Endothelial cell (in vitro differentiated cells): ENCODE measurements around the gene METTL24. TPM values are rescaled to one million over a fixed set of nuclear protein-coding genes. Genes with fewer than 3 reads are reported as not detected.
A peak's percentile ranks its signal among the peaks of the same experiment; 100 is the strongest.

Source experiments
- DNase-seq: peaks from one replicate; pipeline ENCODE4 v3.0.0; 2021; ENCODE audit warnings: low spot score
- H3K27ac Mint-ChIP-seq: one replicate; pipeline ENCODE4 v1.8.0; 2021; ENCODE audit warnings: mixed read lengths, inconsistent platforms; ENCODE audit not compliant: unreplicated experiment
- H3K27me3 Mint-ChIP-seq: one replicate; pipeline ENCODE4 v1.8.0; 2021; ENCODE audit warnings: mild to moderate bottlenecking, moderate library complexity, mixed read lengths, inconsistent platforms; ENCODE audit not compliant: unreplicated experiment
- H3K36me3 Mint-ChIP-seq: one replicate; pipeline ENCODE4 v1.8.0; 2021; ENCODE audit warnings: mild to moderate bottlenecking, low read depth, mixed read lengths, inconsistent platforms; ENCODE audit not compliant: unreplicated experiment
- H3K4me1 Mint-ChIP-seq: one replicate; pipeline ENCODE4 v1.8.0; 2021; ENCODE audit warnings: mild to moderate bottlenecking, mixed read lengths, inconsistent platforms; ENCODE audit not compliant: unreplicated experiment
- H3K4me3 Mint-ChIP-seq: one replicate; pipeline ENCODE4 v1.8.0; 2021; ENCODE audit warnings: mild to moderate bottlenecking, mixed read lengths, inconsistent platforms; ENCODE audit not compliant: unreplicated experiment
- H3K9me3 Mint-ChIP-seq: one replicate; pipeline ENCODE4 v1.8.0; 2021; ENCODE audit warnings: mixed read lengths, inconsistent platforms; ENCODE audit not compliant: unreplicated experiment
- CTCF ChIP-seq: fragments of 200-600 bp; sonication (generic); IDR thresholded peaks from one replicate; pipeline ENCODE4 v1.5.0; 2021; ENCODE audit warnings: antibody characterized with exemption; ENCODE audit not compliant: unreplicated experiment
- total RNA-seq: library from RNA; stranded (reverse); fragmentation: NEBNext Ultra II Directional; extraction: Animal tissue kit (Norgen Biotek cat#: 25700); gene quantifications from one replicate; pipeline ENCODE4 v1.2.1, GENCODE V29; 2021; ENCODE audit not compliant: unreplicated experiment

METTL24 gene
- total RNA-seq, 1 donor from 2014 or later = 6.5 TPM

- Mint-ChIP-seq H3K9me3 (no peaks in the 10 kb centered on the region), H3K4me1 (peaks cover 28% of the 10 kb centered on the region), H3K36me3 (no peaks in the 10 kb centered on the region), H3K27ac (no peak overlapping the region), H3K27me3 (peaks cover 7% of the 10 kb centered on the region), H3K4me3 (no peak overlapping the region)
- no peak for DNase-seq
- TF ChIP-seq CTCF = no peak
These were observed 6.4 kb upstream of the METTL24 start for GRCh38 chr6:110364364-110365105.

- no peak overlapping the region for H3K27ac Mint-ChIP-seq
- no peaks in the 10 kb centered on the region for H3K36me3 Mint-ChIP-seq
- TF ChIP-seq CTCF = no peak
- H3K4me3 Mint-ChIP-seq = no peak overlapping the region
- peaks cover 7% of the 10 kb centered on the region for H3K27me3 Mint-ChIP-seq
- H3K4me1 Mint-ChIP-seq = peaks cover 36% of the 10 kb centered on the region
- DNase-seq = no peak
- no peaks in the 10 kb centered on the region for H3K9me3 Mint-ChIP-seq
These were observed 5.6 kb upstream of the METTL24 start for GRCh38 chr6:110363748-110364147.

- peaks cover 4% of the 10 kb centered on the region for H3K36me3 Mint-ChIP-seq
- H3K27ac Mint-ChIP-seq = no peak overlapping the region
- peaks cover 17% of the 10 kb centered on the region for H3K27me3 Mint-ChIP-seq
- H3K4me3 Mint-ChIP-seq = no peak overlapping the region
- no peaks in the 10 kb centered on the region for H3K9me3 Mint-ChIP-seq
- no peak for TF ChIP-seq CTCF
- no peak for DNase-seq
- peaks cover 40% of the 10 kb centered on the region for H3K4me1 Mint-ChIP-seq
These were observed 2.5 kb upstream of the METTL24 start for GRCh38 chr6:110360676-110361075.

GRCh38 chr6:110359556-110359955 lies 1.4 kb upstream of the METTL24 start:
- no peak overlapping the region for H3K27ac Mint-ChIP-seq
- no peaks in the 10 kb centered on the region for H3K9me3 Mint-ChIP-seq
- peak overlapping the region; percentile 47 for H3K4me3 Mint-ChIP-seq
- peaks cover 4% of the 10 kb centered on the region for H3K36me3 Mint-ChIP-seq
- no peak for TF ChIP-seq CTCF
- no peak for DNase-seq
- peaks cover 39% of the 10 kb centered on the region for H3K4me1 Mint-ChIP-seq
- peaks cover 17% of the 10 kb centered on the region for H3K27me3 Mint-ChIP-seq

GRCh38 chr6:110358553-110359160 lies 508 bp upstream of the METTL24 start:
- Mint-ChIP-seq H3K27me3 (peaks cover 15% of the 10 kb centered on the region), H3K9me3 (no peaks in the 10 kb centered on the region), H3K4me3 (peak overlapping the region; percentile 85), H3K4me1 (peaks cover 35% of the 10 kb centered on the region), H3K27ac (peak overlapping the region; percentile 22), H3K36me3 (peaks cover 4% of the 10 kb centered on the region)
- no peak for DNase-seq
- TF ChIP-seq CTCF = no peak
